Astrocyte of the cerebellum (primary cell): ENCODE data around the gene NELFCD.

Experiments used
- DNase-seq: peaks from one replicate; pipeline ENCODE4 v3.0.0-alpha.2; 2011; ENCODE audit warnings: low read depth
- H3K4me3 ChIP-seq: 2 replicates; pipeline ENCODE4 v1.5.1; 2011; ENCODE audit warnings: mild to moderate bottlenecking, low read depth, low read length, moderate library complexity
- CTCF ChIP-seq: IDR thresholded peaks from 2 replicates; pipeline ENCODE4 v1.5.1; 2012; ENCODE audit warnings: low read length, low read depth, moderate library complexity, mild to moderate bottlenecking; ENCODE audit errors: missing control alignments
- in situ Hi-C: cut with HindIII; loops from 2 replicates; pipeline ENCODE4 v1.10.0; 2017; ENCODE audit warnings: low sequenced_read_pairs

Gene NELFCD

GRCh38 chr20:59042796-59043631 lies 62.0 kb downstream of the NELFCD start:
- TF ChIP-seq CTCF = no peak
- peak overlapping the region; percentile 78 for H3K4me3 ChIP-seq
- in situ Hi-C loops = no loop called here
- DNase-seq = no peak

DNA sequence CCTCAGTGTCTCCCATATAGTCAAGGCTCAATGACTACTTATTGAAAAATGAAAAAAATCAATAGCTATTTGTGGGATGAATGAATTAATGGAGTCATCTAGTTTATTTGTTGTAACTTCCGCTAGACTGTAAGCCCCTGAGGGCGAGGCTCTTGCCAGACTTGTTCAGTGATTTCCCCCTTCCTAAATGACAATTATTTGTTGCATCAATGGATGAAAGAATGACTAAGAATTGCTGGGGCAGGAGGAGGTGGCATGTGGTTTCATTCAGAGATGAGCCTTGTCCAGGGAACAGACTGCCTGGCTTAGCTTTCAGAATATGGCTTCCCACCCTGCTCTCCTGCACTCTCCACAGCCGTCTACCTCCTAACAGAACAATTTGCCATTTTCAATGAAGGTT lies 62.6 kb downstream of the NELFCD start:
- no peak overlapping the region for H3K4me3 ChIP-seq
- in situ Hi-C loops = no loop called here
- TF ChIP-seq CTCF = no peak
- DNase-seq = no peak

GRCh38 chr20:59044295-59044694 lies 63.2 kb downstream of the NELFCD start:
- DNase-seq = no peak
- no peak overlapping the region for H3K4me3 ChIP-seq
- TF ChIP-seq CTCF = no peak
- in situ Hi-C loops = no loop called here
